Astrocyte (in vitro differentiated cells and primary cell): Measurements from ENCODE around the gene TMEM141.
"Not testable (repeated sequence)": the region's sequence is repeated elsewhere in the genome, so short reads cannot be mapped to it uniquely, and the experiment has no call there.

Experiments used
- CTCF ChIP-seq: IDR thresholded peaks from 2 replicates; pipeline ENCODE4 v1.5.1; 2011; ENCODE audit warnings: low read depth, mild to moderate bottlenecking, inconsistent platforms, low read length, moderate library complexity; ENCODE audit not compliant: insufficient read depth
- EZH2 ChIP-seq: IDR thresholded peaks from 2 replicates; pipeline ENCODE4 v1.6.1; 2012; ENCODE audit warnings: mild to moderate bottlenecking, low read length, inconsistent platforms; ENCODE audit not compliant: insufficient read depth

- peak; percentile 47 for TF ChIP-seq CTCF
- TF ChIP-seq EZH2 = not testable (repeated sequence)
These were observed 30.2 kb upstream of the TMEM141 start for GRCh38 chr9:136760834-136761544.
